Naive thymus-derived CD4-positive, alpha-beta T cell (primary cell): ENCODE measurements around the gene DKC1. TPM values are rescaled to one million over a fixed set of nuclear protein-coding genes. Genes with fewer than 3 reads are reported as not detected.

ENCODE experiments used
- ATAC-seq: fragments of 150-1000 bp; cut with Tn5 transposase; 2 replicates; pipeline ENCODE4 v1.10.0; 2021; ENCODE audit warnings: mild to moderate bottlenecking, moderate library complexity
- CTCF ChIA-PET: fragments of 350-600 bp; sonication (Branson Sonifier 250); formaldehyde crosslinking; loops from one replicate; lab custom pipeline; 2021; ENCODE audit warnings: antibody characterized with exemption; lab: Charles Lee
- POLR2A ChIA-PET: fragments of 350-600 bp; sonication (Branson Sonifier 250); formaldehyde crosslinking; loops from one replicate; lab custom pipeline; 2021; ENCODE audit warnings: antibody characterized with exemption, inconsistent platforms; lab: Charles Lee
- DNase-seq, 9 donors: peaks; one replicate each; pipeline versions ENCODE4 v3.0.0 to v3.0.0-alpha.2; 2020 to 2022; ENCODE audit warnings: mixed read lengths in 1 of 9
- H3K27ac ChIP-seq: one replicate; pipeline ENCODE4 v1.7.0; 2013; ENCODE audit warnings: mild to moderate bottlenecking, low read depth, low read length, moderate library complexity
- H3K27me3 ChIP-seq, 2 donors: one replicate each; pipeline ENCODE4 v1.7.0; 2013; ENCODE audit warnings: low read length in 2 of 2, mild to moderate bottlenecking in 2 of 2, moderate library complexity in 2 of 2; ENCODE audit not compliant: control insufficient read depth in 2 of 2, insufficient read depth in 2 of 2
- H3K36me3 ChIP-seq, 3 experiments: 1 replicate in 2 of 3; 2 replicates in 1 of 3; pipeline ENCODE4 v1.7.0; 2013; ENCODE audit warnings: low read length in 3 of 3, mild to moderate bottlenecking in 3 of 3, moderate library complexity in 1 of 3; ENCODE audit not compliant: insufficient read depth in 3 of 3, control insufficient read depth in 2 of 3
- H3K4me1 ChIP-seq, 2 donors: one replicate each; pipeline ENCODE4 v1.7.0; 2013; ENCODE audit warnings: low read length in 2 of 2, mild to moderate bottlenecking in 2 of 2, moderate library complexity in 1 of 2; ENCODE audit not compliant: control insufficient read depth in 2 of 2, insufficient read depth in 2 of 2
- H3K4me3 ChIP-seq: 2 replicates; pipeline ENCODE4 v1.7.0; 2013; ENCODE audit warnings: mild to moderate bottlenecking, low read length
- H3K9me3 ChIP-seq, 3 experiments: 1 replicate in 2 of 3; 2 replicates in 1 of 3; pipeline ENCODE4 v1.7.0; 2013; ENCODE audit warnings: low read length in 3 of 3; ENCODE audit not compliant: control insufficient read depth in 2 of 3
- H3K27ac Mint-ChIP-seq, 9 donors: one replicate each; pipeline ENCODE4 v1.8.0; 2020 to 2022; ENCODE audit warnings: mixed read lengths in 9 of 9, mild to moderate bottlenecking in 8 of 9, moderate library complexity in 5 of 9, inconsistent platforms in 2 of 9
- H3K27me3 Mint-ChIP-seq, 5 donors: one replicate each; pipeline ENCODE4 v1.8.0; 2021 to 2022; ENCODE audit warnings: mixed read lengths in 5 of 5, mild to moderate bottlenecking in 1 of 5
- H3K36me3 Mint-ChIP-seq, 5 donors: one replicate each; pipeline ENCODE4 v1.8.0; 2020 to 2022; ENCODE audit warnings: mixed read lengths in 5 of 5, mild to moderate bottlenecking in 3 of 5, inconsistent platforms in 1 of 5
- H3K4me1 Mint-ChIP-seq, 7 donors: one replicate each; pipeline ENCODE4 v1.8.0; 2020 to 2022; ENCODE audit warnings: mixed read lengths in 7 of 7, mild to moderate bottlenecking in 3 of 7, inconsistent platforms in 1 of 7
- H3K4me3 Mint-ChIP-seq, 10 donors: one replicate each; pipeline ENCODE4 v1.8.0; 2020 to 2022; ENCODE audit warnings: mild to moderate bottlenecking in 10 of 10, mixed read lengths in 10 of 10, moderate library complexity in 6 of 10, inconsistent platforms in 2 of 10
- H3K9me3 Mint-ChIP-seq, 11 donors: one replicate each; pipeline ENCODE4 v1.8.0; 2020 to 2022; ENCODE audit warnings: mixed read lengths in 11 of 11, mild to moderate bottlenecking in 4 of 11, inconsistent platforms in 1 of 11, moderate library complexity in 1 of 11
- intact Hi-C, 2 donors: fragments of 100-400 bp; cut with micrococcal nuclease; formaldehyde crosslinking; loops; one replicate each; pipeline ENCODE4 v1.15.1; 2023
- polyA plus RNA-seq, 2 donors: library from polyadenylated mRNA; unstranded; fragments of 300-500 nt; fragmentation: Illumina TruSeq; gene quantifications; one replicate each; pipeline ENCODE4 v1.2.3, GENCODE V29; 2021
- total RNA-seq, 6 experiments: library from RNA in 5 of 6; stranded (reverse) in 5 of 6; gene quantifications; 1 replicate in 5 of 6; 2 replicates in 1 of 6; pipeline ENCODE4 v1.2.3 and lab custom pipeline; 2021 to 2026

Gene DKC1
- total and polyA plus RNA-seq, 7 experiments from 2014 or later = 35.4 to 75.0 (median 64.9) TPM

- Mint-ChIP-seq H3K27ac (peak overlapping the region in 3 of 9 donors; percentile 20 to 63 (median 60)), H3K4me3 (no peak overlapping the region), H3K27me3 (no peaks in the 10 kb centered on the region), H3K9me3 (peaks cover 0 to 1% (median 0%) of the 10 kb centered on the region in 11 donors), H3K4me1 (peaks cover 25 to 94% (median 53%) of the 10 kb centered on the region in 7 donors), H3K36me3 (peaks cover 0 to 26% (median 0%) of the 10 kb centered on the region in 5 donors)
- DNase-seq (no peak), ATAC-seq (no peak)
- no peak overlapping the region for H3K4me3 ChIP-seq
- ChIA-PET POLR2A (no interaction called here), CTCF (interaction anchor here (1.5 kb wide), 1 partner anchor 22 kb away, joined by 3 read pairs; the partner anchor contains the start of gene GAB3)
- intact Hi-C loops = no loop called here
- peaks cover 17 to 62% of the 10 kb centered on the region in 2 donors for H3K4me1 ChIP-seq
- no peaks in the 10 kb centered on the region for H3K27me3 ChIP-seq
- no peak overlapping the region for H3K27ac ChIP-seq
- H3K9me3 ChIP-seq = no peaks in the 10 kb centered on the region
- H3K36me3 ChIP-seq = no peaks in the 10 kb centered on the region
Observed at GRCh38 chrX:154728431-154729190, 34.1 kb upstream of the DKC1 start.

GRCh38 chrX:154729439-154729838, 33.2 kb upstream of the DKC1 start:
- H3K36me3 Mint-ChIP-seq = peaks cover 0 to 24% (median 0%) of the 10 kb centered on the region in 5 donors

GRCh38 chrX:154730253-154730891, 32.3 kb upstream of the DKC1 start:
- POLR2A ChIA-PET = interaction anchor here (1.0 kb wide), 1 partner anchor 11 kb away, joined by 4 read pairs; no protein-coding TSS in a partner anchor
- Mint-ChIP-seq H3K9me3 (peaks cover 0 to 1% (median 0%) of the 10 kb centered on the region in 11 donors), H3K4me3 (no peak overlapping the region), H3K27ac (peak overlapping the region in 3 of 9 donors; percentile 46 to 54 (median 49)), H3K36me3 (peaks cover 0 to 23% (median 0%) of the 10 kb centered on the region in 5 donors), H3K4me1 (peaks cover 26 to 96% (median 66%) of the 10 kb centered on the region in 7 donors), H3K27me3 (no peaks in the 10 kb centered on the region)
- DNase-seq (no peak), ATAC-seq (no peak)
- H3K4me3 ChIP-seq = no peak overlapping the region
- no peaks in the 10 kb centered on the region for H3K9me3 ChIP-seq
- CTCF ChIA-PET = interaction anchor here (1.2 to 1.9 kb wide), 2 partner anchors 12 to 18 kb away, joined by 4 to 8 read pairs; no protein-coding TSS in a partner anchor
- no peaks in the 10 kb centered on the region for H3K36me3 ChIP-seq
- H3K27ac ChIP-seq = no peak overlapping the region
- H3K27me3 ChIP-seq = no peaks in the 10 kb centered on the region
- intact Hi-C loops = no loop called here
- H3K4me1 ChIP-seq = peaks cover 33 to 64% of the 10 kb centered on the region in 2 donors

More at GRCh38 chrX:154729439-154729838, 33.2 kb upstream of the DKC1 start:
- ChIA-PET POLR2A (interaction anchor here (1.0 kb wide), 1 partner anchor 9 kb away, joined by 3 read pairs; no protein-coding TSS in a partner anchor), CTCF (interaction anchor here (0.5 to 1.9 kb wide), 3 partner anchors 11 to 113 kb away, joined by 3 to 8 read pairs (median 4); no protein-coding TSS in a partner anchor)
- Histone ChIP-seq H3K9me3 (no peaks in the 10 kb centered on the region), H3K27me3 (no peaks in the 10 kb centered on the region), H3K4me1 (peaks cover 24 to 64% of the 10 kb centered on the region in 2 donors), H3K36me3 (no peaks in the 10 kb centered on the region), H3K4me3 (no peak overlapping the region), H3K27ac (no peak overlapping the region)
- H3K4me1 Mint-ChIP-seq = peaks cover 32 to 96% (median 61%) of the 10 kb centered on the region in 7 donors
- intact Hi-C loops = no loop called here
- no peaks in the 10 kb centered on the region for H3K27me3 Mint-ChIP-seq
- H3K9me3 Mint-ChIP-seq = peaks cover 0 to 1% (median 0%) of the 10 kb centered on the region in 11 donors
- DNase-seq (no peak), ATAC-seq (no peak)
- H3K4me3 Mint-ChIP-seq = no peak overlapping the region
- peak overlapping the region in 3 of 9 donors; percentile 20 to 63 (median 60) for H3K27ac Mint-ChIP-seq

- H3K4me3 ChIP-seq = no peak overlapping the region
- no peaks in the 10 kb centered on the region for H3K9me3 ChIP-seq
- CTCF ChIA-PET = interaction anchor here (1.9 kb wide), 1 partner anchor 13 kb away, joined by 8 read pairs; no protein-coding TSS in a partner anchor
- ATAC-seq = peak; percentile 48
- no peak overlapping the region for H3K27ac ChIP-seq
- H3K36me3 ChIP-seq = no peaks in the 10 kb centered on the region
- Mint-ChIP-seq H3K27ac (peak overlapping the region in 3 of 9 donors; percentile 4 to 14 (median 6)), H3K36me3 (peaks cover 0 to 17% (median 0%) of the 10 kb centered on the region in 5 donors), H3K27me3 (no peaks in the 10 kb centered on the region), H3K4me3 (peak overlapping the region in 2 of 10 donors; percentile 16 to 23), H3K4me1 (peaks cover 27 to 96% (median 68%) of the 10 kb centered on the region in 7 donors), H3K9me3 (peaks cover 0 to 1% (median 0%) of the 10 kb centered on the region in 11 donors)
- intact Hi-C loops = no loop called here
- no peak for DNase-seq
- H3K27me3 ChIP-seq = no peaks in the 10 kb centered on the region
- POLR2A ChIA-PET = interaction anchor here (1.0 to 1.7 kb wide), 3 partner anchors 12 to 32 kb away, joined by 3 to 4 read pairs (median 3); partner anchors contain the start of genes DKC1 and GAB3
- peaks cover 39 to 65% of the 10 kb centered on the region in 2 donors for H3K4me1 ChIP-seq
Observed at GRCh38 chrX:154731184-154731583, 31.5 kb upstream of the DKC1 start.

GRCh38 chrX:154731881-154732280, 30.8 kb upstream of the DKC1 start:
- no peak overlapping the region for H3K4me3 ChIP-seq

More at GRCh38 chrX:154731881-154732280, 30.8 kb upstream of the DKC1 start:
- intact Hi-C loops = no loop called here
- H3K9me3 ChIP-seq = no peaks in the 10 kb centered on the region
- CTCF ChIA-PET = interaction anchor here (1.4 kb wide), 1 partner anchor 14 kb away, joined by 4 read pairs; no protein-coding TSS in a partner anchor
- peaks cover 0 to 1% (median 0%) of the 10 kb centered on the region in 11 donors for H3K9me3 Mint-ChIP-seq
- H3K27me3 ChIP-seq = no peaks in the 10 kb centered on the region
- no peak overlapping the region for H3K27ac ChIP-seq
- DNase-seq (no peak), ATAC-seq (peak; percentile 61)
- peak overlapping the region in 4 of 10 donors; percentile 9 to 57 (median 38) for H3K4me3 Mint-ChIP-seq
- POLR2A ChIA-PET = interaction anchor here (0.6 to 1.7 kb wide), 5 partner anchors 10 to 31 kb away, joined by 3 to 7 read pairs (median 3); partner anchors contain the start of genes DKC1 and GAB3
- H3K27ac Mint-ChIP-seq = peak overlapping the region in 6 of 9 donors; percentile 18 to 95 (median 63)
- H3K36me3 Mint-ChIP-seq = peaks cover 0 to 18% (median 0%) of the 10 kb centered on the region in 5 donors
- H3K27me3 Mint-ChIP-seq = no peaks in the 10 kb centered on the region
- H3K36me3 ChIP-seq = no peaks in the 10 kb centered on the region
- peaks cover 39 to 65% of the 10 kb centered on the region in 2 donors for H3K4me1 ChIP-seq
- H3K4me1 Mint-ChIP-seq = peaks cover 30 to 95% (median 75%) of the 10 kb centered on the region in 7 donors
